Measurements from ENCODE around the gene PLA2G12B.
"Not testable (repeated sequence)": the region's sequence is repeated elsewhere in the genome, so short reads cannot be mapped to it uniquely, and the experiment has no call there.

PLA2G12B gene

DNA sequence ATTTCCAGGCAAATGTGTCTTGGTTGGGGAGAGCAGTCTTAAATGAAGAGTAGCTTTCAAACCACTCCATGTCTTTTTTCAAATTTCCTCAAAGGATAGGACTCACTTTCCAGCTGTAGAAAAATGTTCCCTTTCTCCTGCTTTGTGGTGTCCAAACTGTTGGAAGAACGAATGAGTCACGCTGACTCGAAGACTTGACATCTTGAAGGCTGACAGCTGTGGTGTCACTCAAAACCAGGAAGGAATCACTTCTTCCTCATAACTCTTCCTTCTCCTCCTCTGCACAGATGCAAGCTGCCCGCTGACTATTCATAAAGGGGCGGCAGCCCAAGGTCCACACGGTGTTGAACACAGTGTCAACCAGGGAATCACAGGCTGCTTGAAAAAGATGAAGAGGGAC is 19.2 kb downstream of the PLA2G12B start:
- no peak for DNase-seq (ENCODE audit: low read depth, low spot score)

DNA sequence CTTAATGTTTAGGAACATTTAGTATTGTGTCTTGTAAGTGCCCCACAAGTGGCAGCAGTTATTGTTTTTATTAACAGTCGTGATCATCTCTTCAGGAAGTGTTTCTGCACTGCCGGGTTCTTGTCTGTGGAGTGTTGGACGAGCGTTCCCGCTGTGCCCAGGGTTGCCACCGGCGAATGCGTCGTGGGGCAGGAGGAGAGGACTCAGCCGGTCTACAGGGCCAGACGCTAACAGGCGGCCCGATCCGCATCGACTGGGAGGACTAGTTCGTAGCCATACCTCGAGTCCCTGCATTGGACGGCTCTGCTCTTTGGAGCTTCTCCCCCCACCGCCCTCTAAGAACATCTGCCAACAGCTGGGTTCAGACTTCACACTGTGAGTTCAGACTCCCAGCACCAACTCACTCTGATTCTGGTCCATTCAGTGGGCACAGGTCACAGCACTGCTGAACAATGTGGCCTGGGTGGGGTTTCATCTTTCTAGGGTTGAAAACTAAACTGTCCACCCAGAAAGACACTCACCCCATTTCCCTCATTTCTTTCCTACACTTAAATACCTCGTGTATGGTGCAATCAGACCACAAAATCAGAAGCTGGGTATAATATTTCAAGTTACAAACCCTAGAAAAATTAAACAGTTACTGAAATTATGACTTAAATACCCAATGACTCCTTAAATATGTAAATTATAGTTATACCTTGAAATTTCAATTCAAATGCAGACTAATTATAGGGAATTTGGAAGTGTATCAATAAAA is 22.2 kb downstream of the PLA2G12B start:
- no peak for DNase-seq (ENCODE audit: low read depth, low spot score)

GRCh38 chr10:72930276-72930675 is 24.3 kb downstream of the PLA2G12B start:
- DNase-seq (ENCODE audit: low read depth, low spot score): no peak

DNA sequence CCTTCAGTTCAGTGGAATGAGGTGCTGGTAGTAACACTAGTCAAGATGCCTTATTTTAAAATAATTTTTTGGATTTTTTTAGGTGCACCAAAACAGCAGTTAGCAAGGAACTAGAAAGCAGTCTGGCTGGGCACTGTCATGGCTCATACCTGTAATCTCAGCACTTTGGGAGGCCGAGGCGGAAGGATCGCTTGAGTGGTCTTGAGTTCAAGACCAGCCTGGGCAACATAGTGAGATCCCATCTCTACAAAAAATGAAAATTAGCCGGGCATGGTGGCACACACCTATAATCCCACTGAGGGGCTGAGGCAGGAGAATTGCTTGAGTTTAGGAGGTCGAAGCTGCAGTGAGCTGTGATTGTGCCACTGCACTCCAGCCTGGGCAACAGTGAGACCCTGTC is 25.8 kb downstream of the PLA2G12B start:
- DNase-seq (ENCODE audit: low read depth, low spot score): no peak

- DNase-seq (ENCODE audit: low read depth, low spot score): no peak
These were observed 27.1 kb downstream of the PLA2G12B start for GRCh38 chr10:72927485-72927884.

DNA sequence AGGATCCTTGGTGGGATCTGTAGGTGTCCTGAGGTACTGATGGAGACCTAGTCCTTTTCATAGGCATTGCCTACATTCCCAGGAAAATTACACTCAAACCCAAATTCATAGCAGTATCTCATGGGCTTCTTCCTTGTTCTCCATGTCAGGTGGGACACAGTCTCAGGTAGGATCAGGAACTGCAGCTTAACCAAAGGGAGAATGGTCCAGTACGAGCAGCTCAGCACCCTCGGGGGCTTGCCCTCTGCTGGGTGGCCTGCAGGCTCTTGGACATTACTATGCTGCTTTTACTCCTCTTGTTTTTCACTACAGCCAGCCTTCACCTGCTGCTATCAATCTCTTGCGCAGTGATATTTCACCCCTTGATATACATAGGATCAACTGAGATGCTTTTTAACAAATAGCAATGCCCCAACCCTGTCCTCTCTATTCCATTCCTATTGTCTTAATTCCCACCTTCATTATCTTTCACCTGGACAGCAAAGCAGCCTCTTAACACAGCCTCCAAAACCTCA is 28.6 kb downstream of the PLA2G12B start:
- no peak for DNase-seq (ENCODE audit: low read depth, low spot score)

GRCh38 chr10:72924351-72924750 is 30.3 kb downstream of the PLA2G12B start:
- DNase-seq (ENCODE audit: low read depth, low spot score): no peak

DNA sequence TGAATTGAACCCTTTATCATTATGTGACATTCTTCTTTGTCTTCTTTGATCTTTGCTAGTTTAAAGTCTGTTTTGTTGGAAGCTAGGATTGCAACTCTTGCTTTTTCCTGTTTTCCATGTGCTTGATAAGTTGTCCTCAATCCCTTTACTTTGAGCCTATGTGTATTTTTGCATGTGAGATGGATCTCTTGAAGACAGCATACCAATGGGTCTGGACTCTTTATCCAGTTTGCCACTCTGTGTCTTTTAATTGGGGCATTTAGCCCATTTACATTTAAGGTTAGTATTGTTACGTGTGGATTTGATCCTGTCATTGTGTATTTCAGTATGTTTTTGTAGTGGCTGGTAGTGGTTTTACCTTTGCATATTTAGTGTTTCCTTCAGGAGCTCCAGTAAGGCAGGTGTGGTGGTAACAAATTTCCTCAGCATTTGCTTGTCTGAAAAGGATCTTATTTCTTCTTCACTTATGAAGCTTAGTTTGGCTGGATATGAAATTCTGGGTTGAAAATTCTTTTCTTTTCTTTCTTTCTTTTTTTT is 33.4 kb downstream of the PLA2G12B start:
- not testable (repeated sequence) for DNase-seq (ENCODE audit: low read depth, low spot score)

GRCh38 chr10:72918352-72918751 is 36.3 kb downstream of the PLA2G12B start:
- no peak for DNase-seq (ENCODE audit: low read depth, low spot score)

- DNase-seq (ENCODE audit: low read depth, low spot score): not testable (repeated sequence)
These were observed 36.7 kb downstream of the PLA2G12B start for GRCh38 chr10:72917803-72918332.

- peak; percentile 42 for DNase-seq (ENCODE audit: low read depth, low spot score)
These were observed 37.4 kb downstream of the PLA2G12B start for GRCh38 chr10:72917201-72917600.

DNA sequence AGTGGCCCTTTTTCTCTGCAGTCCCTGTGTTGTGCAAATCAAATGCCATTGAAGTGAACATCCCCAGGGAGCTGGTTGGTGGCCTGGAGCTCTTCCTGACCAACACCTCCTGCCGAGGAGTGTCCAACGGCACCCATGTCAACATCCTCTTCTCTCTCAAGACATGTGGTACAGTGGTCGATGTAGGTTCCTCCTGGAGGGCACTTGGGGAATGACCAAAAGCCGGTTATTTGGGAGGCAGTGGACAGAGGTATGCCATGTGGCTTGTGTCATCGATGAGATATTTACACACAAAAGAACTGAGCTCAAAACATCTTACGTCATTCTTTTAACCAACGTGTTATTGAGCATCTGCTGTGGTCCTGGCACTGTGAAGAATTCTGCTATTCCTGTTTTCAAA is 41.3 kb downstream of the PLA2G12B start:
- DNase-seq (ENCODE audit: low read depth, low spot score): no peak

GRCh38 chr10:72912736-72913135 is 41.9 kb downstream of the PLA2G12B start:
- no peak for DNase-seq (ENCODE audit: low read depth, low spot score)

- no peak for DNase-seq (ENCODE audit: low read depth, low spot score)
These were observed 42.8 kb downstream of the PLA2G12B start for GRCh38 chr10:72911758-72912157.

- no peak for DNase-seq (ENCODE audit: low read depth, low spot score)
These were observed 43.9 kb downstream of the PLA2G12B start for GRCh38 chr10:72910705-72911104.

DNA sequence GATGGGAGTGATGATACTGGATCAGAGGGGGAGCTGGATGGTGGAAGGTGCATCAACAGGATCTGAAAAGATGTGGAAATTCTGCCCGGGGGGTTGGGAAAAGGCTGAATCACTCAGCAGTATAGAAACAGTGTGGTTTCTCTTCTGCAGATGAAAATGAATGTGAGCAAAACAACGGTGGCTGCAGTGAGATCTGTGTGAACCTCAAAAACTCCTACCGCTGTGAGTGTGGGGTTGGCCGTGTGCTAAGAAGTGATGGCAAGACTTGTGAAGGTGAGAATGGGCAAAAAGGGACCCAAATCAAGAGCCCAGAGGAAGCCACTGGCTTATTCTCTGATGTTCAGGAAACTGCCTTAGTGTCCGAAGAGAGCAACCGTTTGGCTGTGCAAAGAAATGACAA is 48.2 kb downstream of the PLA2G12B start:
- no peak for DNase-seq (ENCODE audit: low read depth, low spot score)

DNA sequence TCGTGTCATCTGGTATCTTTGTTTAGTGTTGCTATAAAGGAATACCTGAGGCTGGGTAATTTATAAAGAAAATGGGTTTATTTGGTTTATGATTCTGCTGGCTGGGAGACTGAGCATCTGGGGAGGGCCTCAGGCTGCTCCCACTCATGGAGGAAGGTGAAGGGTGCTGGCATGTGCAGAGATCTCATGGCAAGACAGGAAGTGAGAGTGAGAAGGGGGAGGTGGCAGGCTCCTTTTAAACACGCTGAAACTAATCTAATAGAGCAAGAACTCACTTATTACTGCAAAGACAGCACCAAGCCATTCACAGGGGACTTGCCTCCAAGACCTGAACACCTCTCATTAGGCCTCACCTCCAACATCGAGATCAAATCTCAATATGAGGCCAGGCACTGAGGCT is 49.8 kb downstream of the PLA2G12B start:
- no peak for DNase-seq (ENCODE audit: low read depth, low spot score)

DNA sequence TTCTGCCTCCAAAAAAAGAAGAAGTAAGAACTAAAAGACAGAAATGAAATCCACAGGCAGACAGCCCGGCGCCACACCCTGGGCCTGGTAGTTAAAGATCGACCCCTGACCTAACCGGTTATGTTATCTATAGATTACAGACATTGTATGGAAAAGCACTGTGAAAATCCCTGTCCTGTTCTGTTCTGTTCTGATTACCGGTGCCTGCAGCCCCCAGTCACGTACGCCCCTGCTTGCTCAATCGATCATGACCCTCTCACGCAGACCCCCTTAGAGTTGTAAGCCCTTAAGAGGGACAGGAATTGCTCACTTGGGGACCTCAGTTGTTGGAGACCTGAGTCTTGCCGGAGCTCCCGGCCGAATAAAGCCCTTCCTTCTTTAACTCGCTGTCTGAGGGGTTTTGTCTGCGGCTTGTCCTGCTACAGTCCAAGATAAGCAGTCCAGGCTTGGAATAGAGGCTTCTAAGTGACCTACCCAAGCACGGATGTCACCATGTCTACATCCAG is 50.6 kb downstream of the PLA2G12B start:
- not testable (repeated sequence) for DNase-seq (ENCODE audit: low read depth, low spot score)

- DNase-seq (ENCODE audit: low read depth, low spot score): no peak
These were observed 55.1 kb downstream of the PLA2G12B start for GRCh38 chr10:72899545-72899944.

- no peak for DNase-seq (ENCODE audit: low read depth, low spot score)
These were observed 56.0 kb downstream of the PLA2G12B start for GRCh38 chr10:72898616-72899015.

DNA sequence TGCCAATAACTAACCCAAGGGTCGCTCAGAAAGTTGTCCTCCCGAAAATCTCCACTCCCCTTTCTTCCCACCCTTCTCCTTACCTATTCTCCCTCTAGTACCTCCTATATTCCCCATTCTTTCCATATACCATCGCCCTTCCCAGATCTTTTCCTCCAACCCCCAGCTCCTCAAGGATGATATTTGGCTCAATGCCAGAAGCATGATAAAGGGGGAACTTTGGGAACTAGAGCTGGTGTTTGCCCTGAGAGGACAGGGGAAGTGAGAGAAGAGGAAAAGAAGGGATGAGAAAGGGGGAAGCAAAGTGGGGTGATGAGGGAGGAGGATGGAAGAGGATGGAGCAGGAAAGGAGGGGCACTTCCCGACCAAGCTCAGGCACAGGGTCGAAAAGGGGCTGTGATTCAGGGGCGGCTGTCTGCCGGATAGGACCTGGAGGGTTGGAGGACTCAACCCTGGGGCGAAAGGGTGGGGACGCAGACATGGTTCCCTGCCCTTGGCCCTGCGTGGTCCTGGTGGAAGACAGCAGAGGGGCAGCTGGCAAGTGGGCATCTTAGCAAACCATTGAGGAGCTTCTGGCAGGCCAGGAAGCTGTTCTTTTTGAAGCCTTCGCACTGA is 59.3 kb downstream of the PLA2G12B start:
- no peak for DNase-seq (ENCODE audit: low read depth, low spot score)

GRCh38 chr10:72893136-72893798 is 61.3 kb downstream of the PLA2G12B start, which contains the start of gene OIT3:
TSS of gene OIT3 (plus strand) at chr10:72893739. CDS start at chr10:72893799, 60 bp downstream.
- no peak for DNase-seq (ENCODE audit: low read depth, low spot score)

Measured in astrocyte of the hippocampus (primary cell).